OCI-LY1 (cell line): ENCODE results near the gene KRT32.

Experiments used
- CTCF ChIP-seq: fragments of 200-600 bp; sonication (generic), shearing (Covaris generic); IDR thresholded peaks from 2 replicates; pipeline ENCODE4 v1.5.1; 2017; ENCODE audit warnings: mild to moderate bottlenecking, antibody characterized with exemption, low read length, moderate library complexity, mixed read lengths
- EZH2 ChIP-seq: fragments of 200-600 bp; sonication (generic), shearing (Covaris generic); IDR thresholded peaks from 2 replicates; pipeline ENCODE4 v1.8.0; 2017; ENCODE audit warnings: borderline replicate concordance, mixed run types, mild to moderate bottlenecking, antibody characterized with exemption, low read length, moderate library complexity, mixed read lengths

- TF ChIP-seq CTCF (peak; percentile 54), EZH2 (no peak)
Observed at GRCh38 chr17:41417576-41418015, 49.6 kb downstream of the KRT32 start.
